ENCODE measurements around the gene TNNI3K. TPM values are rescaled to one million over a fixed set of nuclear protein-coding genes. Genes with fewer than 3 reads are reported as not detected.
A peak's percentile ranks its signal among the peaks of the same experiment; 100 is the strongest.

Gene TNNI3K
- total RNA-seq, 1 donor from 2014 or later: not detected

DNA sequence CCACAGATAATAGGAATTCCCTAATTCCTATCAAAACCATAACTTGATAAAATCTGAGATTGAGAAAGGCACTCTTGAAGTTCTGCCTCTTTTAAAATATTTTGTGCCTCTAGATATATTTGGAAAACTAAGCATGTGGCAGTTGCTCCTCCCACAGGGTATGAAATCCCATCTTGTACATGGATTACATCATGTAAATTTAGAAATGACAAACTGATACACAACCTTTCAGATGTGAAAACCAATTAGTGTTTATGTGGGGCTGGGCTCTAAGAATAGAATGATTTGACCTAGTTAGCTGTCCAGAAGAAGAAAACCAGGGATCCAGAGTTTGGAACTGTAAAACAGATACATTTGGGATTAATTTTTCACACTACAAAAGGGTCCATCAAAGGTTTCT lies 261.5 kb downstream of the TNNI3K start:
- Mint-ChIP-seq H3K4me1 (ENCODE audit: unreplicated experiment) (no peaks in the 10 kb centered on the region), H3K9me3 (no peaks in the 10 kb centered on the region), H3K27ac (no peak overlapping the region), H3K36me3 (no peaks in the 10 kb centered on the region), H3K4me3 (no peak overlapping the region), H3K27me3 (peaks cover 3% of the 10 kb centered on the region)
- no peak for TF ChIP-seq CTCF (conservative IDR thresholded peaks at IDR 0.05)
- DNase-seq (ENCODE audit: extremely low spot score, unreplicated experiment): no peak

GRCh38 chr1:74498901-74499300 lies 263.7 kb downstream of the TNNI3K start:
- Mint-ChIP-seq H3K9me3 (no peaks in the 10 kb centered on the region), H3K4me3 (no peak overlapping the region), H3K36me3 (no peaks in the 10 kb centered on the region), H3K27ac (no peak overlapping the region), H3K4me1 (ENCODE audit: unreplicated experiment) (no peaks in the 10 kb centered on the region), H3K27me3 (peaks cover 3% of the 10 kb centered on the region)
- no peak for TF ChIP-seq CTCF (conservative IDR thresholded peaks at IDR 0.05)
- no peak for DNase-seq (ENCODE audit: extremely low spot score, unreplicated experiment)

DNA sequence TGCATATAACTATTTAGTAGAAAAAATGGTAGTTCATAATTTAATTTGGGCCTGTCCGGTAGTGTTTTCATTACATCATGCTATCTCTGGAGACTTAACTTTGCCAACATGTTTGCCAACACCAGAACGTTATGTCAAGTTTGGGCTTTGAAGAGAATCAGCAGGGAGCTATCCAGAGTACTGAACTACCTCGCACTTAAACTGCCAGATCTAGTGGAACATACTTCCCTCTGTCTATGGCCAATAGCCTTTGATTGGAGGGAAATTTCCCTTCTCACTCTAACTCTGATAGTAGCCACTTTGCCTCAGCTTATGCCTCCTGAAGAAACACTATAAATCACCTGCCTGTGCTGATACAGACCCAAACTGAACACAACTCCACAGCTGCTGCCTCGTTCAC lies 267.2 kb downstream of the TNNI3K start:
- no peaks in the 10 kb centered on the region for H3K4me1 Mint-ChIP-seq (ENCODE audit: unreplicated experiment)
- H3K27me3 Mint-ChIP-seq: peaks cover 8% of the 10 kb centered on the region
- H3K36me3 Mint-ChIP-seq: no peaks in the 10 kb centered on the region
- no peak for DNase-seq (ENCODE audit: extremely low spot score, unreplicated experiment)
- no peak overlapping the region for H3K4me3 Mint-ChIP-seq
- no peak overlapping the region for H3K27ac Mint-ChIP-seq
- TF ChIP-seq CTCF (conservative IDR thresholded peaks at IDR 0.05): no peak
- H3K9me3 Mint-ChIP-seq: no peaks in the 10 kb centered on the region

DNA sequence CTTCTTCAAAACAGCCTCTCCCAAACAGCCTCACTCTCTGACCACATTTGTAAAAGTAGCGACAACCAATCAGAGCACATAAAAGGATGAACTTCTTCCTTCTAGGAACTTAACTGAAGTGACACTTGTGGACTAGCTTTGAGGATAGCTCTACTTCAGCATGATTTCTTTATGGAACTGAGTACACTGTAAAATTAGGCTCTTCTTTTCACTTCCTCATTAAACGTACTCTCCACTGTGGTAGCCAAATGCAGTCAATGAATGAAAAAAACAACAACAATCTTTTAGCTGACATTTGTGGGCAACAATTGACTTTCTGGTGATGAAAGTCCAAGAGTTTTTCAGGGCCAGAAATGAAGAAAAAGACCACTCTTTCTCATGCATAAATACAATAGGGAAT lies 267.7 kb downstream of the TNNI3K start:
- Mint-ChIP-seq H3K4me3 (no peak overlapping the region), H3K9me3 (no peaks in the 10 kb centered on the region)
- no peak for TF ChIP-seq CTCF (conservative IDR thresholded peaks at IDR 0.05)

GRCh38 chr1:74504125-74504932 lies 269.1 kb downstream of the TNNI3K start:
- H3K36me3 Mint-ChIP-seq: no peaks in the 10 kb centered on the region
- TF ChIP-seq CTCF (conservative IDR thresholded peaks at IDR 0.05): peak; percentile 89
- no peak overlapping the region for H3K4me3 Mint-ChIP-seq
- H3K4me1 Mint-ChIP-seq (ENCODE audit: unreplicated experiment): no peaks in the 10 kb centered on the region
- no peaks in the 10 kb centered on the region for H3K9me3 Mint-ChIP-seq
- H3K27me3 Mint-ChIP-seq: peaks cover 9% of the 10 kb centered on the region
- peak overlapping the region; percentile 23 for H3K27ac Mint-ChIP-seq
- no peak for DNase-seq (ENCODE audit: extremely low spot score, unreplicated experiment)

More for the DNA sequence above, 267.7 kb downstream of the TNNI3K start:
- Mint-ChIP-seq H3K27ac (no peak overlapping the region), H3K36me3 (no peaks in the 10 kb centered on the region), H3K27me3 (peaks cover 9% of the 10 kb centered on the region), H3K4me1 (ENCODE audit: unreplicated experiment) (no peaks in the 10 kb centered on the region)
- no peak for DNase-seq (ENCODE audit: extremely low spot score, unreplicated experiment)
